Measurements from ENCODE around the gene HYDIN. TPM values are rescaled to one million over a fixed set of nuclear protein-coding genes. Genes with fewer than 3 reads are reported as not detected.

The HYDIN gene
- total and polyA plus RNA-seq, 7 experiments from 2014 or later: 0.13 to 0.89 (median 0.32) TPM; not detected in 4

DNA sequence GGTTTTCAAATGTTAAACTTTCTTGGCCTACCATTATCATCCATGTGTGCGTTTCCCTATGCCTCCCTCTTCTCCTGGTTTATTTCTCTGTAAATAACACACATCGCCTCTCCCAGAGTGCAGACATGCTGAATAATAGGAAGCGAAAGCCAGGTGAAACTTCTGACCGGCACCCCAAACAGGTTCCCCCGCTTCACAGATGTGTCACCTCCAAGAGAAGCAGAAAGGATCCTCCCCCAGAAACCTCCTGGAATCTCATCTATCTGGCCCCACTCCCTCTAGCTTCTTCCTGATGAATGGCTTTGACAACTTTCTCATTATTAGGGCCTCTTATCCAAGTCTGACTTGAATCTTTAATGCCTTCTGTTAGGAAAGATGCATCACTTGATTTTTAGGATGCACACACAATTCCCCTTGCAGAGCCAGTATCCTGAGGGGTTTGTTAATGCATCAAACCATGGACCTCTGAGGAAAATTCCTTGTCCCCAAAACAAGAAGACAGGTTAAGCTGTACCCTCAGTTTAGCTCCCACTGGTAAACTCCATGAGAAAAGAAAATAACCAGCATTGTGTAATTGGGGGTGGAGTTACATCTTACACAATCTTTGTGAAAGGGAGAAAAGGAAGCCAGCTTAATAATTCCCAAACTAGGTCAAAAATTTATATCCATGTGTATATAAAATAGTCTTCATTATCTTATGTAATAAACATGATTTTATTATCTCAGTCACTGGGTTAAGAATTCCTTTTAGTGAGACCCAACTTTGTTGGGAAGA lies 20.1 kb upstream of the HYDIN start:
- H3K27me3 ChIP-seq (ENCODE audit: control insufficient read depth in 2 of 2, insufficient read depth in 2 of 2, low read length in 2 of 2): no peaks in the 10 kb centered on the region
- ChIA-PET POLR2A (no interaction called here), CTCF (no interaction called here)
- H3K27ac ChIP-seq (ENCODE audit: low read depth, low read length): no peak overlapping the region
- DNase-seq (no peak), ATAC-seq (no peak)
- no peaks in the 10 kb centered on the region for H3K9me3 ChIP-seq (ENCODE audit: control insufficient read depth in 2 of 3, low read length in 3 of 3)
- Mint-ChIP-seq H3K4me1 (peaks cover 0 to 11% (median 5%) of the 10 kb centered on the region in 7 donors), H3K4me3 (no peak overlapping the region), H3K9me3 (no peaks in the 10 kb centered on the region), H3K27ac (no peak overlapping the region), H3K36me3 (no peaks in the 10 kb centered on the region), H3K27me3 (peaks cover 0 to 17% (median 5%) of the 10 kb centered on the region in 5 donors)
- intact Hi-C loops (cut with micrococcal nuclease): no loop called here
- H3K36me3 ChIP-seq (ENCODE audit: control insufficient read depth in 2 of 3, insufficient read depth in 3 of 3, low read length in 3 of 3): no peaks in the 10 kb centered on the region
- no peak overlapping the region for H3K4me3 ChIP-seq (ENCODE audit: low read length)
- no peaks in the 10 kb centered on the region for H3K4me1 ChIP-seq (ENCODE audit: control insufficient read depth in 2 of 2, insufficient read depth in 2 of 2, low read length in 2 of 2)

DNA sequence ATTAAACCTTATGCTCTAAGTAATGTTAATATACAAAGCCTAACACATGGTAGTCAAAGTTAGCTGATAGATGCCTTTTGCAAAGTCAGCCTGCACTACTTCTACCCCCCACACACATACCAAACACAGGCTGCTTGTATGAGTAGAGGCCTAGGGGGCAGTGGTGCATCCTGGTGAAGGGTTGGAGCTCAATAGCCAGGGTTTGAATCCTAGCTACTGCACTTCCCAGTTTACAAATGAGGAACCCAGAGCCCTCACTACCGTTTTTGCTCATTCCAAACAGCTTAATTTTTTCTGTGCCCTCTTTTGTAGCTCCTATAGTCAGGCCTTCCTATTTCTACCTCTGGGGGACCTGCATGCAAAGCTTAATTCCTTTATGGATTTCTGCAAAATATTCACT lies 18.9 kb upstream of the HYDIN start:
- ATAC-seq (no peak), DNase-seq (no peak)
- Histone ChIP-seq H3K36me3 (ENCODE audit: control insufficient read depth in 2 of 3, insufficient read depth in 3 of 3, low read length in 3 of 3) (no peaks in the 10 kb centered on the region), H3K4me3 (ENCODE audit: low read length) (no peak overlapping the region), H3K27ac (ENCODE audit: low read depth, low read length) (no peak overlapping the region), H3K27me3 (ENCODE audit: control insufficient read depth in 2 of 2, insufficient read depth in 2 of 2, low read length in 2 of 2) (no peaks in the 10 kb centered on the region), H3K9me3 (ENCODE audit: control insufficient read depth in 2 of 3, low read length in 3 of 3) (no peaks in the 10 kb centered on the region), H3K4me1 (ENCODE audit: control insufficient read depth in 2 of 2, insufficient read depth in 2 of 2, low read length in 2 of 2) (no peaks in the 10 kb centered on the region)
- ChIA-PET POLR2A (no interaction called here), CTCF (no interaction called here)
- H3K4me1 Mint-ChIP-seq: peaks cover 0 to 2% (median 0%) of the 10 kb centered on the region in 7 donors
- intact Hi-C loops (cut with micrococcal nuclease): no loop called here
- no peak overlapping the region for H3K27ac Mint-ChIP-seq
- H3K36me3 Mint-ChIP-seq: no peaks in the 10 kb centered on the region
- H3K9me3 Mint-ChIP-seq: no peaks in the 10 kb centered on the region
- H3K4me3 Mint-ChIP-seq: no peak overlapping the region
- H3K27me3 Mint-ChIP-seq: peaks cover 0 to 17% (median 4%) of the 10 kb centered on the region in 5 donors

DNA sequence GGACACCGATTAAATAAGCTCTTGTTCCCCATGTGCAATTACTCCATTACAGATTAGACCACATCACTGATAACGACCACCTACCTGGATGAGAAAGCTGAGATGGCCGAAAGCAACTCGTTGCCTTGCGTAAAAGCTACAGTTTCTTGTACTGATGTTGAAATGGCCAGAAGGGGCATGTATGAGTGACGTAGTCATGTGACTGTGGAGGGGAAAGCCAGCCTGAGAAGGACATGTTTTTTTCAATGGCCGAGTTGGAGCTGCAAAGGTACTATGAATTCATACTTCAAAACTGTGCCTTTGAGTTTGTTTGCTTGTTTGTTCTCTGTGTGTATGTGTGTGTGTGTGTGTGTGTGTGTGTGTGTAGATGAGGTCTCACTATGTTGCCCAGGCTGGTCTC lies 17.0 kb upstream of the HYDIN start:
- H3K27ac ChIP-seq (ENCODE audit: low read depth, low read length): no peak overlapping the region
- H3K36me3 ChIP-seq (ENCODE audit: control insufficient read depth in 2 of 3, insufficient read depth in 3 of 3, low read length in 3 of 3): no peaks in the 10 kb centered on the region
- H3K27me3 ChIP-seq (ENCODE audit: control insufficient read depth in 2 of 2, insufficient read depth in 2 of 2, low read length in 2 of 2): no peaks in the 10 kb centered on the region
- ATAC-seq: no peak
- Mint-ChIP-seq H3K27me3 (peaks cover 0 to 20% (median 4%) of the 10 kb centered on the region in 5 donors), H3K4me3 (no peak overlapping the region), H3K9me3 (no peaks in the 10 kb centered on the region), H3K36me3 (no peaks in the 10 kb centered on the region), H3K27ac (no peak overlapping the region), H3K4me1 (peaks cover 0 to 2% (median 0%) of the 10 kb centered on the region in 7 donors)
- H3K4me1 ChIP-seq (ENCODE audit: control insufficient read depth in 2 of 2, insufficient read depth in 2 of 2, low read length in 2 of 2): no peaks in the 10 kb centered on the region
- POLR2A ChIA-PET: interaction anchor here (0.8 kb wide), 1 partner anchor 9 kb away, joined by 3 read pairs; no protein-coding TSS in a partner anchor
- CTCF ChIA-PET: interaction anchor here (0.6 kb wide), 1 partner anchor 784 kb away, joined by 3 read pairs; no protein-coding TSS in a partner anchor
- DNase-seq: no peak
- intact Hi-C loops (cut with micrococcal nuclease): no loop called here
- no peak overlapping the region for H3K4me3 ChIP-seq (ENCODE audit: low read length)
- H3K9me3 ChIP-seq (ENCODE audit: control insufficient read depth in 2 of 3, low read length in 3 of 3): no peaks in the 10 kb centered on the region

DNA sequence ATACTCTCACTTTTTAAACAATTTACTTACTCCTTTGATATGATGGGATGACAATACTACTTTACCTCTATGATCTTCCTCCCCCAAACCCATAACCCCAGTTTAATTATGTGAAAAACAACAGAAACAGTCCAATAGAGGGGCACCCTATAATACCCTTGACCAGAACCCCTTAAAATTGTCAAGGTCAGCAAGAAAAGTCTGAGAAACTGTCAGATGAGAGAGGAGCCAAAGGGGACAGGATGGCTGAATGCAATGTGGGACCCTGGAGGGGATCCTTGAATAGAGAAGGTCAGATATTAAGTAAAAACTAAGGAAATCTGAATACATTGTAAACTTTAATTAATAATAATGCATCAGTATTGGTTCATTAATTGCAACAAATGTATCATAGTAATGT lies 15.8 kb upstream of the HYDIN start:
- no peak for DNase-seq

DNA sequence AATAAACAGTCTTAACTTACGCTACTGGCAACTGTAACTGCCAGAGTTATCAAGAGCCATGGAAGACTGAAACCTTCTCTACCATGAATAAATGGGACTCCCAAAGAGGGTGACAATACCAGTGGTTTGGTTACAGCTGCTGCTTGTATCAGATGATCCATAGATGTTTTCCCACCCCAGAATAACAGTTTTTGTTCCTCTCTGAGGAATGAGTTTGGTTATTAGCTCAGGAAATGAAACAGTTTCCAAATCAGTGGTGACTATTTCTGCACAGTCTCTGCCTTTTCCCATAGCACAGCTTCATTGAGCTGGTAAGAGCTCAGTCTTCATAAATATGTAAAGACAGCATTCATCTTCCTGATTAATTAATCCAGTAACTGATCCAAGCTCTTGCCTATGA lies 14.0 kb upstream of the HYDIN start:
- Histone ChIP-seq H3K36me3 (ENCODE audit: control insufficient read depth in 2 of 3, insufficient read depth in 3 of 3, low read length in 3 of 3) (no peaks in the 10 kb centered on the region), H3K27me3 (ENCODE audit: control insufficient read depth in 2 of 2, insufficient read depth in 2 of 2, low read length in 2 of 2) (no peaks in the 10 kb centered on the region), H3K9me3 (ENCODE audit: control insufficient read depth in 2 of 3, low read length in 3 of 3) (no peaks in the 10 kb centered on the region), H3K27ac (ENCODE audit: low read depth, low read length) (no peak overlapping the region), H3K4me3 (ENCODE audit: low read length) (no peak overlapping the region), H3K4me1 (ENCODE audit: control insufficient read depth in 2 of 2, insufficient read depth in 2 of 2, low read length in 2 of 2) (no peaks in the 10 kb centered on the region)
- Mint-ChIP-seq H3K36me3 (no peaks in the 10 kb centered on the region), H3K9me3 (no peaks in the 10 kb centered on the region), H3K4me1 (peaks cover 0 to 2% (median 0%) of the 10 kb centered on the region in 7 donors), H3K27ac (no peak overlapping the region), H3K4me3 (no peak overlapping the region), H3K27me3 (peaks cover 0 to 26% (median 7%) of the 10 kb centered on the region in 5 donors)
- intact Hi-C loops (cut with micrococcal nuclease): no loop called here
- ChIA-PET POLR2A (no interaction called here), CTCF (interaction anchor here (0.7 kb wide), 1 partner anchor 13 kb away, joined by 3 read pairs; no protein-coding TSS in a partner anchor)
- DNase-seq (no peak), ATAC-seq (no peak)

More for the DNA sequence above, 15.8 kb upstream of the HYDIN start:
- H3K36me3 ChIP-seq (ENCODE audit: control insufficient read depth in 2 of 3, insufficient read depth in 3 of 3, low read length in 3 of 3): no peaks in the 10 kb centered on the region
- Mint-ChIP-seq H3K27ac (no peak overlapping the region), H3K36me3 (no peaks in the 10 kb centered on the region), H3K27me3 (peaks cover 0 to 22% (median 4%) of the 10 kb centered on the region in 5 donors), H3K4me3 (no peak overlapping the region), H3K9me3 (no peaks in the 10 kb centered on the region), H3K4me1 (peaks cover 0 to 2% (median 0%) of the 10 kb centered on the region in 7 donors)
- intact Hi-C loops (cut with micrococcal nuclease): no loop called here
- H3K9me3 ChIP-seq (ENCODE audit: control insufficient read depth in 2 of 3, low read length in 3 of 3): no peaks in the 10 kb centered on the region
- H3K27ac ChIP-seq (ENCODE audit: low read depth, low read length): no peak overlapping the region
- no peaks in the 10 kb centered on the region for H3K4me1 ChIP-seq (ENCODE audit: control insufficient read depth in 2 of 2, insufficient read depth in 2 of 2, low read length in 2 of 2)
- no peak overlapping the region for H3K4me3 ChIP-seq (ENCODE audit: low read length)
- H3K27me3 ChIP-seq (ENCODE audit: control insufficient read depth in 2 of 2, insufficient read depth in 2 of 2, low read length in 2 of 2): no peaks in the 10 kb centered on the region
- ChIA-PET CTCF (no interaction called here), POLR2A (no interaction called here)
- ATAC-seq: no peak

DNA sequence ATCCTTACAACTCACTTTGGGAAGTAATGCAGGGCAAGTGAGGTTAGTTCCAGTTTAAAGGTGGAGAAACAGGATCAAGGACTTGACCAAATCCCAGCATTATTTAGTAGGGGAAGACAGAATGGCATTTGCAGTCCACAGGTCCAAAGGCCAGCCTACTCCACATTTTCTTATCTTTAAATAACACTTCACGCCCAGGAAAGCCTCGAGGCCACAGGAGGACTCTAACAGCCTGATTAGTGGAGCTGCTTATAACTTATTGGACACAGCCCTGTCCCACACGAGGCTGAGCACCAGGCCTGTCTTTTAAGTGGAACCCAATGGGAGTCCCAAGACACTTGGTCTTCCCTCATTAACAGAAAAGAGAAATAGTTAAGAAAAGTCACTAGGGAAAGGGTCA lies 12.1 kb upstream of the HYDIN start:
- H3K4me1 Mint-ChIP-seq: peaks cover 0 to 2% (median 0%) of the 10 kb centered on the region in 7 donors
- intact Hi-C loops (cut with micrococcal nuclease): no loop called here

DNA sequence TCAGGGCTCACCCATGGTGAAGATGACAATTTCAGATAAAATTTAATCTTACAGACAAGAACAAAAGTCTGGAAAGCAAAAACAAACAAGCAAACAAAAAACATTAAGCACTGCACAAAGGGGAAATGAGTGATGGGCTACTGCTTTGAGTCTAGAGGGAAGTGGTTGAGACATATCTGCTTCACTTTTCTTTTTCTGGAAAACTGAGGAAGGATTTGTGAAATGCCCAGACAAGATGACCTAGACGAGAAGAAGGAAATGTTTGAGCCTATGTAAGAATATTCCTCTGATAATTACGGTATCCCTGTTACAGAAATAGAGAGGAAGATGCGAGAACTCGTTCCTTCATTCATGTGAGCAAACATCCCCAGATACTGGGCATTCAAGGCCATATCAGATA lies 11.5 kb upstream of the HYDIN start:
- no peaks in the 10 kb centered on the region for H3K9me3 ChIP-seq (ENCODE audit: control insufficient read depth in 2 of 3, low read length in 3 of 3)
- H3K4me3 Mint-ChIP-seq: no peak overlapping the region
- no peak for ATAC-seq
- H3K36me3 Mint-ChIP-seq: no peaks in the 10 kb centered on the region
- no peak overlapping the region for H3K27ac Mint-ChIP-seq
- H3K36me3 ChIP-seq (ENCODE audit: control insufficient read depth in 2 of 3, insufficient read depth in 3 of 3, low read length in 3 of 3): no peaks in the 10 kb centered on the region
- no peaks in the 10 kb centered on the region for H3K4me1 ChIP-seq (ENCODE audit: control insufficient read depth in 2 of 2, insufficient read depth in 2 of 2, low read length in 2 of 2)
- peaks cover 0 to 27% (median 10%) of the 10 kb centered on the region in 5 donors for H3K27me3 Mint-ChIP-seq
- H3K4me3 ChIP-seq (ENCODE audit: low read length): no peak overlapping the region
- H3K27me3 ChIP-seq (ENCODE audit: control insufficient read depth in 2 of 2, insufficient read depth in 2 of 2, low read length in 2 of 2): no peaks in the 10 kb centered on the region
- CTCF ChIA-PET: no interaction called here
- no peaks in the 10 kb centered on the region for H3K9me3 Mint-ChIP-seq
- DNase-seq: no peak
- no peak overlapping the region for H3K27ac ChIP-seq (ENCODE audit: low read depth, low read length)
- peaks cover 0 to 2% (median 0%) of the 10 kb centered on the region in 7 donors for H3K4me1 Mint-ChIP-seq
- intact Hi-C loops (cut with micrococcal nuclease): no loop called here
- POLR2A ChIA-PET: no interaction called here

More for the DNA sequence above, 12.1 kb upstream of the HYDIN start:
- H3K4me3 Mint-ChIP-seq: no peak overlapping the region
- Histone ChIP-seq H3K9me3 (ENCODE audit: control insufficient read depth in 2 of 3, low read length in 3 of 3) (no peaks in the 10 kb centered on the region), H3K27ac (ENCODE audit: low read depth, low read length) (no peak overlapping the region), H3K36me3 (ENCODE audit: control insufficient read depth in 2 of 3, insufficient read depth in 3 of 3, low read length in 3 of 3) (no peaks in the 10 kb centered on the region), H3K4me1 (ENCODE audit: control insufficient read depth in 2 of 2, insufficient read depth in 2 of 2, low read length in 2 of 2) (no peaks in the 10 kb centered on the region), H3K27me3 (ENCODE audit: control insufficient read depth in 2 of 2, insufficient read depth in 2 of 2, low read length in 2 of 2) (no peaks in the 10 kb centered on the region), H3K4me3 (ENCODE audit: low read length) (no peak overlapping the region)
- no peaks in the 10 kb centered on the region for H3K36me3 Mint-ChIP-seq
- CTCF ChIA-PET: no interaction called here
- peaks cover 0 to 27% (median 10%) of the 10 kb centered on the region in 5 donors for H3K27me3 Mint-ChIP-seq
- ATAC-seq (no peak), DNase-seq (no peak)
- H3K27ac Mint-ChIP-seq: no peak overlapping the region
- no peaks in the 10 kb centered on the region for H3K9me3 Mint-ChIP-seq
- POLR2A ChIA-PET: no interaction called here

Measured in naive thymus-derived CD4-positive, alpha-beta T cell (primary cell).